ENCODE results near the gene KRTAP4-16.
"Not testable (repeated sequence)": the region's sequence is repeated elsewhere in the genome, so short reads cannot be mapped to it uniquely, and the experiment has no call there.

KRTAP4-16 gene

GRCh38 chr17:41069031-41069430 is 33.0 kb downstream of the KRTAP4-16 start:
- DNase-seq = no peak

- no peak for DNase-seq
Measured at GRCh38 chr17:41067281-41067680, 34.7 kb downstream of the KRTAP4-16 start.

- no peak for DNase-seq
Measured at GRCh38 chr17:41065829-41066624, 36.0 kb downstream of the KRTAP4-16 start, which contains the start of gene KRTAP2-4. Gene KRTAP2-4 (minus strand): TSS chr17:41065879. CDS start chr17:41065845, 34 bp downstream.

- not testable (repeated sequence) for DNase-seq
Measured at GRCh38 chr17:41065016-41065689, 36.9 kb downstream of the KRTAP4-16 start.

GRCh38 chr17:41064301-41064700 is 37.7 kb downstream of the KRTAP4-16 start:
- no peak for DNase-seq

- no peak for DNase-seq
Measured at GRCh38 chr17:41063449-41063848, 38.6 kb downstream of the KRTAP4-16 start.

GRCh38 chr17:41061964-41062363 is 40.0 kb downstream of the KRTAP4-16 start:
- no peak for DNase-seq

- DNase-seq = no peak
Measured at GRCh38 chr17:41060052-41060604, 41.9 kb downstream of the KRTAP4-16 start, which contains the start of gene KRTAP2-3. Gene KRTAP2-3 (minus strand): TSS chr17:41060114. CDS start chr17:41060050, 64 bp downstream.

GRCh38 chr17:41059276-41060051 is 42.5 kb downstream of the KRTAP4-16 start:
- DNase-seq = not testable (repeated sequence)

- no peak for DNase-seq
Measured at GRCh38 chr17:41058741-41059140, 43.3 kb downstream of the KRTAP4-16 start.

- no peak for DNase-seq
Measured at GRCh38 chr17:41057547-41057946, 44.5 kb downstream of the KRTAP4-16 start.

GRCh38 chr17:41055130-41055529 is 46.9 kb downstream of the KRTAP4-16 start, which contains the start of gene KRTAP2-2:
Gene KRTAP2-2 (minus strand): TSS chr17:41055230. CDS start chr17:41055211, 19 bp downstream.
- DNase-seq = not testable (repeated sequence)

GRCh38 chr17:41054556-41054955 is 47.5 kb downstream of the KRTAP4-16 start:
- DNase-seq = not testable (repeated sequence)

GRCh38 chr17:41054025-41054424 is 48.0 kb downstream of the KRTAP4-16 start:
- DNase-seq = no peak

- no peak for DNase-seq
Measured at GRCh38 chr17:41052566-41052965, 49.4 kb downstream of the KRTAP4-16 start.

Measured in NCI-H1105 treated with DMSO at 0.1 percent for 48 hours (cell line).